ENCODE measurements around the gene KRTAP15-1.
A peak's percentile ranks its signal among the peaks of the same experiment; 100 is the strongest.

Gene KRTAP15-1, protein sequence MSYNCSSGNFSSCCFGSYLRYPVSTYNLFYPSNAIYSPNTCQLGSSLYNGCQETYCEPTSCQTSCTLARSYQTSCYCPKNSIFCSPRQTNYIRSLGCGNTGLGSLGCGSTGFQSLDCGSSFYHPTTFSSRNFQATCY

DNA sequence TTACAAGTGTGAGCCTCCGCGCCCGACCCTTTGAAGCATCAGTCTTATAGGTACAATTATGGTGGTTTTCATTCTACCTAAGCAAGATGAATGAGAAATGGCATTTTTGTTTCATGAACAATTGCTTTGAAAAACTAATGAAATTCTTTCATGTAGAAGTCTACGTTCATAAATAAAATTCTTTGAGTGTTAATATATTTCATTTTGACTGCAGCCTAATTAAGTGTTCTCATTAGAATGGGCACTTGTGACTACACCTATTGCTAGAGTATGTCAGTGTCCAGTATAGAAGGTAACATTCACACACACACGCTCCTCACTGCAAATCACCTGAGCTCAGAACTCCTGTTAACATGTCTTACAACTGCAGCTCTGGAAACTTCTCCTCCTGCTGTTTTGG is at the start of gene KRTAP15-1:
TSS of gene KRTAP15-1 (plus strand) at position 301 of the 400 bp plus-strand sequence. CDS start at position 354, 53 bp downstream.
- Histone ChIP-seq H3K9me3 (ENCODE audit: low read depth, low read length) (no peaks in the 10 kb centered on the region), H3K4me3 (no peak within 1 kb of the TSS), H3K9ac (ENCODE audit: insufficient read length) (no peak within 1 kb of the TSS), H3K27ac (no peak within 1 kb of the TSS), H3K36me3 (ENCODE audit: insufficient read depth, low read length) (no peaks in the 10 kb centered on the region)
- TF ChIP-seq FOXP2 (optimal IDR thresholded peaks at IDR 0.05; ENCODE audit: control extremely low read depth, extremely low read length, insufficient read depth), result no peak
- no peak for TF ChIP-seq EZH2 (IDR thresholded peaks at IDR 0.05)
- no peak for TF ChIP-seq POLR2AphosphoS5 (IDR thresholded peaks at IDR 0.05; ENCODE audit: borderline replicate concordance, low read depth, low read length)
- no peak for DNase-seq (ENCODE audit: low read depth, low spot score)

DNA sequence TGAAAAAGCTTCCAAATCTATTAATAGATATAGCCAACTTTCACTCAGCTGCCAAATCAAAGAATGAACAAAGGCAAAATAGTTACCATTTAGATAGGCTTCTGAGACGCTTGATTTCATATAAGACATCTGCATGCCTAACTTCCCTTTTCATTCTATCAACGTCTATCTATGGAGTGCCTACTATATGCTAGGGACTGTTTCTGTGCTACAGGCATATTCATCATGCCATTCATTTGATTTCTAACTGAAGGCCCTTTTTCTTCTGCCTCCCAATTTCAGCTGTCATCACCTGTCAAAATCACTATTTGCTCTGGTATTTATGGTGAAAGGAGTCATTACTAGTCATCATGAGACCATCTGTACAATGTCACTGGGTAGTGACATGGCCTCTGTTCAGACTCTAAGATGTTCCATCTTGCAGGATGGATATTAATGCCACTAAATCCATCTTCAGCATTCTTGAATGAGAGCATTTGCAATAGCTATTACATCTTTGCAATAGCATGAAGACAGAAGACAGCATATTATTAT is 48.5 kb upstream of the KRTAP15-1 start:
- no peaks in the 10 kb centered on the region for H3K36me3 ChIP-seq (ENCODE audit: insufficient read depth, low read length)
- no peak overlapping the region for H3K27ac ChIP-seq
- no peaks in the 10 kb centered on the region for H3K9me3 ChIP-seq (ENCODE audit: low read depth, low read length)
- DNase-seq (ENCODE audit: low read depth, low spot score), result no peak
- H3K9ac ChIP-seq (ENCODE audit: insufficient read length), result no peak overlapping the region
- H3K4me3 ChIP-seq, result no peak overlapping the region
- TF ChIP-seq EZH2 (IDR thresholded peaks at IDR 0.05), result no peak
- TF ChIP-seq POLR2AphosphoS5 (IDR thresholded peaks at IDR 0.05; ENCODE audit: borderline replicate concordance, low read depth, low read length), result no peak
- no peak for TF ChIP-seq FOXP2 (optimal IDR thresholded peaks at IDR 0.05; ENCODE audit: control extremely low read depth, extremely low read length, insufficient read depth)

DNA sequence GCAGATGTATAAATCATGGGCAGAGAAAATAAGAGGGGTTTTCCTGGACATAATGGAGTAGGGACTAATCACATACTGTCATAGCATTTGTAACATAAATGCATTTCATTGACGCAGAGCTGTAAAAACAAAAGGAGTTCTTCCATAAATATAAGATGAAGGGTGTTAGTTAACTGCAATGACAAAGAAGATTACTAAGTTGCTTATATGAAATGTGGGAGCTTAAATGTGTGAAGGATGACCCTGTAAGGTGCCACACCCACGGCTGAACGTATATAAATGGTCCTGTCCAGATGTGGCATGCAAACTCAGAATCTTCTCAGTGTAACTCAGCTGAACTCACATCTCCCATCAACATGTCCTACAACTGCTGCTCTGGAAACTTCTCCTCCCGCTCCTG is 44.3 kb upstream of the KRTAP15-1 start, which contains the start of gene KRTAP13-1:
TSS of gene KRTAP13-1 (plus strand) at position 301 of the 400 bp plus-strand sequence. CDS start at position 357, 56 bp downstream.
- no peaks in the 10 kb centered on the region for H3K36me3 ChIP-seq (ENCODE audit: insufficient read depth, low read length)
- no peak within 1 kb of the TSS for H3K27ac ChIP-seq
- no peak within 1 kb of the TSS for H3K4me3 ChIP-seq
- TF ChIP-seq FOXP2 (optimal IDR thresholded peaks at IDR 0.05; ENCODE audit: control extremely low read depth, extremely low read length, insufficient read depth), result no peak
- TF ChIP-seq POLR2AphosphoS5 (IDR thresholded peaks at IDR 0.05; ENCODE audit: borderline replicate concordance, low read depth, low read length), result no peak
- TF ChIP-seq EZH2 (IDR thresholded peaks at IDR 0.05), result no peak
- H3K9me3 ChIP-seq (ENCODE audit: low read depth, low read length), result no peaks in the 10 kb centered on the region
- no peak for DNase-seq (ENCODE audit: low read depth, low spot score)
- H3K9ac ChIP-seq (ENCODE audit: insufficient read length), result no peak within 1 kb of the TSS

DNA sequence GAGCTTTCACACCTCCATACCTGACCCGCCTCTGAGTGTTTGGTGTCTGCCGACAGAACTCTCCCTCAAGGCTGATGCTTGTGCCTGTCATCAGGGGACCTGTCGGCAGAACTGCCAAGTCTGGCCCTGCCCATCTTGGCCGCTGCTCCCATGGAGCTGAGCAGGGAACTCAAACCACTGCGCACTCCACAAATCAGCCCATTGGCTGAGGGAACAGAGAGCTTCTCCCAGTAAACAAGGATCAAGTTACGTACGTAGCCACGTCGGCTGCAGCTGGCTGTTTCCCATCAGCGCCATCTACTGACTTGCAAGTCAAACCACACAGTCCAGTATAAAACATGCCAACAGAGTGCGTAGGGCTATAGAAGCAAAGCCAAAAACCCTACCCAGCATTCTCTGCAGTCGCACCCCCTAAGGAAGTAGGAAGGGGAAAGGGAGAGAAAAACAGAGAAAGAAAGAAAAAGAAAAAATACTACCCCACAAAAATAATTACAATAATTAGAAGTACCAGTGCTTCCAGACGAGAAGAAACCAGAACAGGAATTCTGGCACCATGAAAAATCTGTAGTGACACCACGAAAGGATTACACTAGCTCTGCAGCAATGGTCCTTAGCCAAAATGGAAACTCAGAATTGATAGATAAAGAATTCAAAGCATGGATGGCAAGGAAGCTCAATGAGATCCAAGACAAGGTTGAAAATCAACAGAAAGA is 31.1 kb upstream of the KRTAP15-1 start:
- H3K27ac ChIP-seq, result no peak overlapping the region
- peak; percentile 10 for DNase-seq (ENCODE audit: low read depth, low spot score)
- H3K9me3 ChIP-seq (ENCODE audit: low read depth, low read length), result no peaks in the 10 kb centered on the region
- no peaks in the 10 kb centered on the region for H3K36me3 ChIP-seq (ENCODE audit: insufficient read depth, low read length)
- H3K4me3 ChIP-seq, result peak overlapping the region; percentile 58
- no peak overlapping the region for H3K9ac ChIP-seq (ENCODE audit: insufficient read length)
- TF ChIP-seq EZH2 (IDR thresholded peaks at IDR 0.05), result no peak
- TF ChIP-seq FOXP2 (optimal IDR thresholded peaks at IDR 0.05; ENCODE audit: control extremely low read depth, extremely low read length, insufficient read depth), result no peak
- no peak for TF ChIP-seq POLR2AphosphoS5 (IDR thresholded peaks at IDR 0.05; ENCODE audit: borderline replicate concordance, low read depth, low read length)

DNA sequence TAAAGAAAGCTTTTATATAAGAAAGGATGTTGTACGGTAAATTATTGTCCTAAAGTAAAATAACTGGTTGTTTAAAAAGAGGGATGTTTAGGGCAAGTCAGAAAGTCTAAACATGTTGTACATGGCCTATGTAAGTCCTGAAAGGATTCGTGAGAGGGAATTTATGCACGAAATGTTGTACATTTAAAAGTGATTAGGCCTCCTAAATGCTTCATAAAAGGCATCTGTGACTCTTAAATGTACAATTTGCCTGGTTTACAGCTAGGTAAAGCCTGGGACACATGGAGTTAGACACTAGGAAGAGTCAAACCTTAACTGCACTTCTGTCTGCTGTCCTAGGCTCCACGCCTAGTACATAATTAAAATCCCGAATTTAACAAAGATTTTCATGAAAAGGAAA is 24.1 kb upstream of the KRTAP15-1 start:
- H3K9me3 ChIP-seq (ENCODE audit: low read depth, low read length), result 0 out of 2 replicates have a peak, but pooled peaks cover 3% of the 10 kb centered on the region
- DNase-seq (ENCODE audit: low read depth, low spot score), result no peak
- H3K4me3 ChIP-seq, result no peak overlapping the region
- no peak overlapping the region for H3K27ac ChIP-seq
- TF ChIP-seq EZH2 (IDR thresholded peaks at IDR 0.05) (no peak), FOXP2 (optimal IDR thresholded peaks at IDR 0.05; ENCODE audit: control extremely low read depth, extremely low read length, insufficient read depth) (no peak), POLR2AphosphoS5 (IDR thresholded peaks at IDR 0.05; ENCODE audit: borderline replicate concordance, low read depth, low read length) (no peak)
- H3K9ac ChIP-seq (ENCODE audit: insufficient read length), result no peak overlapping the region
- no peaks in the 10 kb centered on the region for H3K36me3 ChIP-seq (ENCODE audit: insufficient read depth, low read length)

DNA sequence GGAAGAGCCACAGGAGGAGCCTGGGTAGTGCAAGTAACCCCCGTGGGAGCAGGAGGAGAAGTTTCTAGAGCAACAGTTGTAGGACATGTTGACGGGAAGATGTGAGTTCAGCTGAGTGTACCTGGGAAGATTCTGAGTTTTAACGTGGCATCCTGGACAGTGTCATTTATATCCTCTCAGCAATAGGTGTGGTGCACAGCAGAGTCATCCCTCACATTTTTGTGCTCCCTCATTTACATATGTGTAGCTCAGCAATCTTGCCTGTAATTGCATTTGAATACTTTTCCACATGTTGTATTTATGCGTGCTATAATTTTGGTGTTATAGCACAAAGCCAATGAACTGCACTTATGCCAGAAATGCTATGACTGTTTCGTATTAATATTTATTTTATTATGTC is 14.2 kb upstream of the KRTAP15-1 start, which contains the start of gene KRTAP13-3:
TSS of gene KRTAP13-3 (minus strand) at position 101 of the 400 bp plus-strand sequence. CDS start at position 87, 14 bp downstream.
- no peak within 1 kb of the TSS for H3K9ac ChIP-seq (ENCODE audit: insufficient read length)
- no peak for DNase-seq (ENCODE audit: low read depth, low spot score)

DNA sequence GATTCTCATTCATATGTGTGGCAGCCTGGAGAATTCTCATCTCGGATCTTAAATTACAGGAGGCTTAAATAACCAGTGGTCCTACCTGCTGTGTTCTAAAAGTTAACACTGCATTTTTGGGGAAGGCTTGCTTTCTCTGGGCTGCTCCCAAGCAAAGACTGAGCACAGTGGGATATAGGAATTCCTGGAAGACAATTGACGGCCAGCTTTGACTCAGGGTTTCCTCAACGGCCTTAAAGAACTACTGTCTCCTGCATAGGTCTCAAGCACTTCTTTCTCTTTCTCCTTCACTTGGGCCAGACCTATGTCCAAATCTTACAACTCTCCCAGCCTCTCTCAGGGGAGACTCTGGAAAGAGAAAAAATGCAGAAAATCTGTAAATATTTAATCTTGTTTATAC is 13.3 kb upstream of the KRTAP15-1 start:
- Histone ChIP-seq H3K27ac (no peak overlapping the region), H3K36me3 (ENCODE audit: insufficient read depth, low read length) (no peaks in the 10 kb centered on the region), H3K9ac (ENCODE audit: insufficient read length) (no peak overlapping the region), H3K4me3 (no peak overlapping the region), H3K9me3 (ENCODE audit: low read depth, low read length) (no peaks in the 10 kb centered on the region)
- TF ChIP-seq FOXP2 (optimal IDR thresholded peaks at IDR 0.05; ENCODE audit: control extremely low read depth, extremely low read length, insufficient read depth) (no peak), POLR2AphosphoS5 (IDR thresholded peaks at IDR 0.05; ENCODE audit: borderline replicate concordance, low read depth, low read length) (no peak), EZH2 (IDR thresholded peaks at IDR 0.05) (no peak)
- DNase-seq (ENCODE audit: low read depth, low spot score), result no peak

More for the DNA sequence above, 14.2 kb upstream of the KRTAP15-1 start, which contains the start of gene KRTAP13-3:
- Histone ChIP-seq H3K9me3 (ENCODE audit: low read depth, low read length) (no peaks in the 10 kb centered on the region), H3K36me3 (ENCODE audit: insufficient read depth, low read length) (no peaks in the 10 kb centered on the region), H3K4me3 (no peak within 1 kb of the TSS), H3K27ac (no peak within 1 kb of the TSS)
- TF ChIP-seq POLR2AphosphoS5 (IDR thresholded peaks at IDR 0.05; ENCODE audit: borderline replicate concordance, low read depth, low read length), result no peak
- TF ChIP-seq EZH2 (IDR thresholded peaks at IDR 0.05), result no peak
- TF ChIP-seq FOXP2 (optimal IDR thresholded peaks at IDR 0.05; ENCODE audit: control extremely low read depth, extremely low read length, insufficient read depth), result no peak

DNA sequence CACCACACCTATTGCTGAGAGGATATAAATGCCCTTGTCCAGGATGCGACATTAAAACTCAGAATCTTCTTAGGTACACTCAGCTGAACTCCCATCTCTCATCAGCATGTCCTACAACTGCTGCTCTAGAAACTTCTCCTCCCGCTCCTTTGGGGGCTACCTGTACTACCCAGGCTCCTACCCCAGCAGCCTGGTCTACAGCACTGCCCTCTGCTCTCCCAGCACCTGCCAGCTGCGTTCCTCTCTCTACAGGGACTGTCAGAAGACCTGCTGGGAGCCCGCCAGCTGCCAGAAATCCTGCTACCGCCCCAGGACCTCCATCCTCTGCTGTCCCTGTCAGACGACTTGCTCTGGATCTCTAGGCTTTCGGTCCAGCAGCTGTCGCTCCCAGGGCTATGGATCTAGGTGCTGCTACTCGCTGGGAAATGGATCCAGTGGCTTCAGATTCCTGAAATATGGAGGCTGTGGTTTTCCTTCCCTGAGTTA is 9.9 kb upstream of the KRTAP15-1 start, which contains the start of gene KRTAP13-4:
TSS of gene KRTAP13-4 (plus strand) at position 51 of the 486 bp plus-strand sequence. CDS start at position 107, 56 bp downstream.
- no peaks in the 10 kb centered on the region for H3K36me3 ChIP-seq (ENCODE audit: insufficient read depth, low read length)
- H3K27ac ChIP-seq, result no peak within 1 kb of the TSS
- no peak for TF ChIP-seq POLR2AphosphoS5 (IDR thresholded peaks at IDR 0.05; ENCODE audit: borderline replicate concordance, low read depth, low read length)
- TF ChIP-seq EZH2 (IDR thresholded peaks at IDR 0.05), result no peak
- TF ChIP-seq FOXP2 (optimal IDR thresholded peaks at IDR 0.05; ENCODE audit: control extremely low read depth, extremely low read length, insufficient read depth), result no peak
- no peak within 1 kb of the TSS for H3K9ac ChIP-seq (ENCODE audit: insufficient read length)
- no peak within 1 kb of the TSS for H3K4me3 ChIP-seq
- no peak for DNase-seq (ENCODE audit: low read depth, low spot score)
- no peaks in the 10 kb centered on the region for H3K9me3 ChIP-seq (ENCODE audit: low read depth, low read length)
